HepG2 (cell line): ENCODE data around the gene ZNF777. TPM values are rescaled to one million over a fixed set of nuclear protein-coding genes. Genes with fewer than 3 reads are reported as not detected.
A peak's percentile ranks its signal among the peaks of the same experiment; 100 is the strongest.

Experiments
- ATAC-seq: fragments of 200-7000 bp; cut with Tn5 transposase; 3 replicates; pipeline ENCODE4 v1.9.1; 2020; ENCODE audit warnings: mild to moderate bottlenecking, moderate library complexity
- BruUV-seq: library from RNA; stranded (reverse); fragments of 400-500 nt; replicated peaks from 2 replicates; lab custom pipeline; 2021; lab: Mats Ljungman, UMichigan
- CTCF ChIA-PET: fragments of 300-600 bp; formaldehyde crosslinking; extraction: SDS; loops from one replicate; lab custom pipeline; 2021; ENCODE audit warnings: low total read pairs, inconsistent platforms, low intra/inter-chr PET ratio; lab: Yijun Ruan, JAX
- POLR2A ChIA-PET: fragments of 350-600 bp; sonication (Branson Sonifier 250); formaldehyde crosslinking; loops from one replicate; lab custom pipeline; 2020; ENCODE audit warnings: antibody characterized with exemption, inconsistent platforms; lab: Yijun Ruan, JAX
- DNase-seq: peaks from one replicate; pipeline ENCODE4 v3.0.0-alpha.2; 2015; ENCODE audit warnings: low spot score
- FAIRE-seq: peaks from 3 replicates; lab custom pipeline; 2011; peaks lifted over from hg19 to GRCh38; lab: Jason Lieb, UNC
- H2AFZ ChIP-seq: one replicate; pipeline ENCODE4 v1.6.1; 2011; ENCODE audit warnings: low read length, inconsistent platforms
- H3K27ac ChIP-seq: fragments of 300-600 bp; 3 replicates; pipeline ENCODE4 v1.8.0; 2011; ENCODE audit warnings: mixed run types, mild to moderate bottlenecking, mixed read lengths, low read length, inconsistent platforms; ENCODE audit not compliant: insufficient read depth; ENCODE audit errors: extremely low read length
- H3K27me3 ChIP-seq, 2 experiments: fragments of 200-600 bp in 1 of 2; 2 replicates in 1 of 2; 3 replicates in 1 of 2; pipeline versions ENCODE4 v1.6.0 to v1.8.0; 2011; ENCODE audit warnings: low read length in 2 of 2, mild to moderate bottlenecking in 2 of 2, moderate library complexity in 2 of 2, inconsistent platforms in 1 of 2; ENCODE audit not compliant: insufficient read depth in 2 of 2, control insufficient read depth in 1 of 2
- H3K36me3 ChIP-seq, 2 experiments: fragments of 200-600 bp in 1 of 2; replicated peaks in 1 of 2; 2 replicates in 1 of 2; 3 replicates in 1 of 2; pipeline versions ENCODE4 v1.5.1 to v1.8.0; 2011; ENCODE audit warnings: low read length in 2 of 2, inconsistent platforms in 1 of 2; ENCODE audit not compliant: insufficient read depth in 2 of 2, control insufficient read depth in 1 of 2
- H3K4me1 ChIP-seq: 2 replicates; pipeline ENCODE4 v1.5.1; 2012; ENCODE audit warnings: low read length, inconsistent platforms; ENCODE audit not compliant: insufficient read depth
- H3K4me2 ChIP-seq: 2 replicates; pipeline ENCODE4 v1.6.0; 2011; ENCODE audit warnings: low read depth, low read length, inconsistent platforms
- H3K4me3 ChIP-seq, 3 experiments: fragments of 200-600 bp in 1 of 3; sonication (generic), shearing (Covaris generic) in 1 of 3; replicated peaks in 1 of 3; 2 replicates each; pipeline ENCODE4 v1.5.1; 2011 to 2016; ENCODE audit warnings: low read length in 3 of 3, inconsistent platforms in 2 of 3, low read depth in 2 of 3, mild to moderate bottlenecking in 2 of 3, control low read depth in 1 of 3, mixed read lengths in 1 of 3; ENCODE audit not compliant: insufficient read depth in 1 of 3
- H3K79me2 ChIP-seq: one replicate; pipeline ENCODE4 v1.6.1; 2011; ENCODE audit warnings: low read length, inconsistent platforms; ENCODE audit not compliant: insufficient read depth
- H3K9ac ChIP-seq: 2 replicates; pipeline ENCODE4 v1.6.0; 2011; ENCODE audit warnings: mild to moderate bottlenecking, low read depth, low read length, inconsistent platforms; ENCODE audit not compliant: insufficient read depth
- H3K9me3 ChIP-seq: 2 replicates; pipeline ENCODE4 v1.5.1; 2012; ENCODE audit warnings: mild to moderate bottlenecking, low read length
- H4K20me1 ChIP-seq: 2 replicates; pipeline ENCODE4 v1.6.0; 2011; ENCODE audit warnings: inconsistent platforms, mild to moderate bottlenecking, low read length, moderate library complexity; ENCODE audit not compliant: insufficient read depth
- ARID3A ChIP-seq: IDR thresholded peaks from 2 replicates; pipeline ENCODE4 v1.6.1; 2012; ENCODE audit warnings: low read depth, low read length, improper control_type of control experiment
- CREB3 ChIP-seq: sonication (generic); formaldehyde crosslinking; IDR thresholded peaks from 2 replicates; pipeline ENCODE4 v1.5.0; 2020; ENCODE audit warnings: missing genetic modification reagents
- FIP1L1 ChIP-seq: fragments of 200-400 bp; formaldehyde crosslinking; IDR thresholded peaks from 2 replicates; pipeline ENCODE4 v1.6.1; 2018; ENCODE audit warnings: low read depth, mild to moderate bottlenecking, low read length, moderate library complexity, borderline replicate concordance; ENCODE audit not compliant: insufficient read depth
- HNRNPLL ChIP-seq: fragments of 200-400 bp; formaldehyde crosslinking; IDR thresholded peaks from 2 replicates; pipeline ENCODE4 v1.6.1; 2017; ENCODE audit warnings: mild to moderate bottlenecking, low read depth, low read length; ENCODE audit not compliant: poor library complexity, severe bottlenecking
- LCORL ChIP-seq, 2 experiments: fragments of 450-650 bp in 1 of 2; sonication (generic) in 1 of 2; formaldehyde crosslinking in 1 of 2; IDR thresholded peaks; 2 replicates each; pipeline versions ENCODE4 v1.5.0 to v1.6.1; 2017 to 2020; ENCODE audit warnings: antibody characterized with exemption in 1 of 2, missing genetic modification reagents in 1 of 2
- MYNN ChIP-seq: sonication (generic); formaldehyde crosslinking; IDR thresholded peaks from 2 replicates; pipeline ENCODE4 v1.4.0; 2020; ENCODE audit warnings: mild to moderate bottlenecking, low read depth, missing genetic modification reagents
- NFYB ChIP-seq: sonication (generic); formaldehyde crosslinking; IDR thresholded peaks from 2 replicates; pipeline ENCODE4 v1.4.0; 2020; ENCODE audit warnings: missing genetic modification reagents
- THAP11 ChIP-seq: IDR thresholded peaks from 2 replicates; pipeline ENCODE4 v1.6.1; 2016; ENCODE audit warnings: missing biosample characterization, missing genetic modification reagents
- ZNF101 ChIP-seq: sonication (generic); formaldehyde crosslinking; IDR thresholded peaks from 2 replicates; pipeline ENCODE4 v1.4.0; 2020; ENCODE audit warnings: mild to moderate bottlenecking, low read depth, missing genetic modification reagents, borderline replicate concordance
- ZNF362 ChIP-seq: sonication (generic); formaldehyde crosslinking; IDR thresholded peaks from 2 replicates; pipeline ENCODE4 v1.4.0; 2020; ENCODE audit warnings: missing genetic modification reagents, mild to moderate bottlenecking, borderline replicate concordance
- ZNF777 ChIP-seq: sonication (generic); formaldehyde crosslinking; IDR thresholded peaks from 2 replicates; pipeline ENCODE4 v1.4.0; 2020; ENCODE audit warnings: missing genetic modification reagents
- ZNF816 ChIP-seq: sonication (generic); formaldehyde crosslinking; IDR thresholded peaks from 2 replicates; pipeline ENCODE4 v1.8.0; 2022; ENCODE audit warnings: missing genetic modification reagents, mild to moderate bottlenecking, borderline replicate concordance
- WGBS: methylation state at CpG from one replicate; pipeline ENCODE4 v1.1.6; 2017; ENCODE audit warnings: low lambda C conversion rate; 5-methylcytosine and 5-hydroxymethylcytosine counted together
- in situ Hi-C: cut with HindIII; loops from 2 replicates; pipeline ENCODE4 v1.10.0; 2017; ENCODE audit warnings: low pct_unique_long_range_greater_than_20kb; ENCODE audit not compliant: extremely low pct_ligation_motif_present
- intact Hi-C: fragments of 100-400 bp; cut with micrococcal nuclease; formaldehyde crosslinking; loops from one replicate; pipeline ENCODE4 v1.10.0; 2022; ENCODE audit not compliant: unreplicated experiment
- polyA plus RNA-seq, 8 experiments: library from polyadenylated mRNA; depleted of rRNA in 3 of 8; stranded (reverse) in 7 of 8; unstranded in 1 of 8; fragments of >200 nt; fragmentation: Illumina TruSeq in 4 of 8; extraction: Trizol in 4 of 8; gene quantifications; 2 replicates each; pipeline versions ENCODE4 v1.2.1 to v1.2.3, GENCODE V29; 2011 to 2016; ENCODE audit warnings: low read depth in 4 of 8, missing spikeins in 1 of 8, mixed read lengths in 1 of 8; ENCODE audit not compliant: insufficient read depth in 1 of 8
- total RNA-seq, 5 experiments: library from RNA; depleted of rRNA; stranded (reverse); fragments of >200 nt; fragmentation: Illumina TruSeq; extraction: Trizol; gene quantifications; 2 replicates each; pipeline ENCODE4 v1.2.3, GENCODE V29; 2016; ENCODE audit warnings: low read depth in 1 of 5

The ZNF777 gene
- total and polyA plus RNA-seq, 2 of the 13 experiments (the other 11 are each of a cell fraction or from before 2014, with no cell fraction given): 3.8 to 6.0 TPM

DNA sequence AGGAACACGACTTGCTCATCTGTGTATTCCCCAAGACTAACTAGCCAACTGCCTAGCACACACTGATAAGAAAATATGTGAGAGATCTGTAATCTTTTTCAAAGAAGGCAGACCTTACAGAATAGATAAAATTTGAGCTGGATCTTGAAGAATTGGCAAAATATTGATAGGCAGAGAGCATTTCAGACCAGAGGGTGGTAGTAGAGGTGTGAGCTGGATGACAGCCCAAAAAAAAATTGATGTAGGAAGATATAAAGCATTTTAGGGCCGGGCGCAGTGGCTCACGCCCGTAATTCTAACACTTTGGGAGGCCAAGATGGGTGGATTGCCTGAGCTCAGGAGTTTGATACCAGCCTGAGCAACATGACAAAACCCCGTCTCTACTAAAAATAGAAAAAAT, 37.9 kb upstream of the ZNF777 start:
- 74% methylated on average over 6 of the region's 6 CpGs for WGBS
- DNase-seq: no peak

DNA sequence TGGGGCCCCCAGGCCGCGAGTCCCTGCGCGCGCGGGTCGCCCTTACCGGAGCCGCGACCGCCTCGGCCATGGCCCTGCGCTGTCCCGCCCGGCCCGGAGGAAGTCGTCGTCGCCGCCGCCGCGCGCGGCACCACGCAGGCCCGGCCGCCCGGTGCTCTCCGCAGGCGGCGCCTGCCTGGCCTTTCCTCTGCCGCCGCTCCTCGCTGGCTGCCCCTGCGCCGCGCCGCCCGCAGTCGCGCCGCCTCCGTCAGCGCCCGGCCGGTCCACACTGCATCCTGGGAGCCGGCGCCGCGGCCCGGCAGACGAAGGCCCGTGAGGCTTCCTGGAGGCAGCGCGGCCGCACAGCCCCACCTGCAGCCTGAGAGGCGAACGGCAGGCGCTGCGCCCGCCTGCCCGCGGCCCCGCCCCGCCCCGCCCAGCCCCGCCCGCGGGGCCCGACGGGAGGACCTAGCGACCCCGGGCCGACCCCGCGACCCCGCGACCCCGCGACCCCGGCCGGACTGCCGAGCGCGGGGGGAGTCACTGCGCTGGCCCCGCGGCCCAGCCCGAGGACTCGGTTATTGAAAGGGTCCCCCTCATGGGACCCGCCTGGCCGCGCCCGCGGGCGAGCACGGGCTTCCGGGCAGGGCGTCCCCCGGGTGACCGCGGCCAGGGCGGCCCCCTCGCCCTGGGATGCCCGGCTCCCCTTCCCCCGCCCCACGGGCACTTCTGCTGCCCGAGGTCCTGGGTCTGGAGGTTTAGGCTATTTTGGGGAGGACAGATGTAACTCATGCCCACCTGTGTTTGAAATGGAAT, 36.8 kb upstream of the ZNF777 start, which contains the start of gene ZNF746:
Gene ZNF746, minus strand, starts transcription at position 343 of the 795 bp plus-strand sequence. Its CDS starts 273 bp downstream, at position 70.
- H3K79me2 ChIP-seq: peaks cover 15% of the 10 kb centered on the region
- ATAC-seq (peak; percentile 85), DNase-seq (peak; percentile 67), FAIRE-seq (no peak)
- H3K4me2 ChIP-seq: peak within 1 kb of the TSS; percentile 84
- H3K27ac ChIP-seq: peak within 1 kb of the TSS; percentile 55
- peak within 1 kb of the TSS; percentile 70 for H3K9ac ChIP-seq
- no peaks in the 10 kb centered on the region for H4K20me1 ChIP-seq
- H3K27me3 ChIP-seq: peaks cover 2 to 39% of the 10 kb centered on the region in 2 experiments; a peak in 4 of 5 replicates
- intact Hi-C loops: loop anchor here (1.0 kb wide), 3 partner anchors 36 to 187 kb away; partner anchors contain the start of gene ZNF777
- H3K36me3 ChIP-seq: peaks cover 8 to 13% of the 10 kb centered on the region in 2 experiments; a peak in 4 of 5 replicates
- no peaks in the 10 kb centered on the region for H3K9me3 ChIP-seq
- CTCF ChIA-PET: interaction anchor here (0.8 to 2.3 kb wide), 3 partner anchors 37 to 425 kb away, joined by 3 to 8 read pairs (median 4); partner anchors contain the start of genes ZNF212 and ZNF777
- peak within 1 kb of the TSS; percentile 29 for H2AFZ ChIP-seq
- BruUV-seq: no TSS peak
- POLR2A ChIA-PET: interaction anchor here (2.0 kb wide), 1 partner anchor 37 kb away, joined by 9 read pairs; the partner anchor contains the start of gene ZNF777
- in situ Hi-C loops: no loop called here
- H3K4me1 ChIP-seq: peaks cover 18% of the 10 kb centered on the region
- H3K4me3 ChIP-seq: peak within 1 kb of the TSS; percentile 68 to 85 (median 77)
- 0% methylated on average over 5 of the region's 109 CpGs for WGBS
- TF ChIP-seq ZNF101: no peak
- no peak for TF ChIP-seq CREB3 (CRISPR knock-in tag)
- TF ChIP-seq ARID3A: no peak
- TF ChIP-seq FIP1L1: no peak
- TF ChIP-seq ZNF816 (CRISPR knock-in tag): no peak
- no peak for TF ChIP-seq LCORL (IDR thresholded peaks at IDR 0.05)
- TF ChIP-seq LCORL (CRISPR knock-in tag; IDR thresholded peaks at IDR 0.05): no peak
- peak; percentile 50 for TF ChIP-seq HNRNPLL
- no peak for TF ChIP-seq ZNF362
- peak; percentile 98 for TF ChIP-seq ZNF777
- TF ChIP-seq MYNN (CRISPR knock-in tag): no peak

More for the DNA sequence above, 37.9 kb upstream of the ZNF777 start:
- CTCF ChIA-PET: interaction anchor here (2.3 kb wide), 1 partner anchor 38 kb away, joined by 8 read pairs; the partner anchor contains the start of gene ZNF777
- no peaks in the 10 kb centered on the region for H4K20me1 ChIP-seq
- H3K9ac ChIP-seq: no peak overlapping the region
- H3K9me3 ChIP-seq: no peaks in the 10 kb centered on the region
- H3K27ac ChIP-seq: no peak overlapping the region
- H3K36me3 ChIP-seq: peaks cover 1% of the 10 kb centered on the region in 2 experiments; a peak in 3 of 5 replicates
- H3K79me2 ChIP-seq: peaks cover 15% of the 10 kb centered on the region
- POLR2A ChIA-PET: no interaction called here
- peaks cover 2 to 44% of the 10 kb centered on the region in 2 experiments; a peak in 4 of 5 replicates for H3K27me3 ChIP-seq
- H2AFZ ChIP-seq: no peak overlapping the region
- intact Hi-C loops: loop anchor here (1.0 kb wide), 1 partner anchor 126 kb away; no protein-coding TSS in a partner anchor
- no TSS peak for BruUV-seq
- H3K4me3 ChIP-seq: no peak overlapping the region
- FAIRE-seq (no peak), ATAC-seq (no peak)
- in situ Hi-C loops: no loop called here
- H3K4me2 ChIP-seq: no peak overlapping the region
- H3K4me1 ChIP-seq: peaks cover 18% of the 10 kb centered on the region
- TF ChIP-seq NFYB (CRISPR knock-in tag): no peak
- TF ChIP-seq THAP11 (CRISPR knock-in tag): no peak
